ENCODE data around the gene SUPT5H. TPM values are rescaled to one million over a fixed set of nuclear protein-coding genes. Genes with fewer than 3 reads are reported as not detected.
A peak's percentile ranks its signal among the peaks of the same experiment; 100 is the strongest.

Gene SUPT5H
- total and polyA plus RNA-seq, 3 donors from 2014 or later: 359 to 366 (median 363) TPM

- H3K27me3 ChIP-seq: no peaks in the 10 kb centered on the region
- 1% methylated on average over 11 to 12 of the region's 12 CpGs for WGBS, 2 donors
- peak overlapping the region; percentile 81 to 98 for H3K4me3 ChIP-seq
- peak overlapping the region; percentile 44 to 83 for H3K27ac ChIP-seq
- intact Hi-C loops (cut with DNase I; ENCODE audit: low total_unique reads): no loop called here
- peaks cover 7% of the 10 kb centered on the region for H3K4me1 ChIP-seq
- H3K9me3 ChIP-seq: no peaks in the 10 kb centered on the region
- no peak for TF ChIP-seq POLR2A (IDR thresholded peaks at IDR 0.05)
- TF ChIP-seq CTCF (IDR thresholded peaks at IDR 0.05): no peak
- no peak for DNase-seq
- H3K36me3 ChIP-seq (ENCODE audit: low read depth, missing control alignments): no peaks in the 10 kb centered on the region
Observed at GRCh38 chr19:39481229-39481545, 35.8 kb downstream of the SUPT5H start.

GRCh38 chr19:39481676-39482075 lies 36.3 kb downstream of the SUPT5H start:
- Histone ChIP-seq H3K27me3 (no peaks in the 10 kb centered on the region), H3K36me3 (ENCODE audit: low read depth, missing control alignments) (no peaks in the 10 kb centered on the region), H3K4me1 (peaks cover 7% of the 10 kb centered on the region), H3K9me3 (no peaks in the 10 kb centered on the region), H3K4me3 (peak overlapping the region; percentile 81 to 98), H3K27ac (no peak overlapping the region)
- 44 to 49% methylated on average over 7 to 11 of the region's 11 CpGs for WGBS, 2 donors
- TF ChIP-seq POLR2A (IDR thresholded peaks at IDR 0.05) (no peak), CTCF (IDR thresholded peaks at IDR 0.05) (no peak)
- intact Hi-C loops (cut with DNase I; ENCODE audit: low total_unique reads): no loop called here
- no peak for DNase-seq

- Histone ChIP-seq H3K4me1 (peaks cover 7% of the 10 kb centered on the region), H3K27ac (no peak overlapping the region), H3K4me3 (no peak overlapping the region), H3K9me3 (no peaks in the 10 kb centered on the region), H3K36me3 (ENCODE audit: low read depth, missing control alignments) (no peaks in the 10 kb centered on the region), H3K27me3 (no peaks in the 10 kb centered on the region)
- TF ChIP-seq POLR2A (IDR thresholded peaks at IDR 0.05) (no peak), CTCF (IDR thresholded peaks at IDR 0.05) (no peak)
- intact Hi-C loops (cut with DNase I; ENCODE audit: low total_unique reads): no loop called here
- WGBS, 2 donors: 63 to 71% methylated on average over 5 to 6 of the region's 6 CpGs
- no peak for DNase-seq
Observed at GRCh38 chr19:39483141-39483540, 37.8 kb downstream of the SUPT5H start.

- 80% methylated on average over 7 to 10 of the region's 10 CpGs for WGBS, 2 donors
- no peak overlapping the region for H3K27ac ChIP-seq
- H3K9me3 ChIP-seq: no peaks in the 10 kb centered on the region
- no peak for TF ChIP-seq CTCF (IDR thresholded peaks at IDR 0.05)
- intact Hi-C loops (cut with DNase I; ENCODE audit: low total_unique reads): no loop called here
- H3K27me3 ChIP-seq: no peaks in the 10 kb centered on the region
- DNase-seq: no peak
- no peak overlapping the region for H3K4me3 ChIP-seq
- H3K36me3 ChIP-seq (ENCODE audit: low read depth, missing control alignments): no peaks in the 10 kb centered on the region
- H3K4me1 ChIP-seq: no peaks in the 10 kb centered on the region
Observed at GRCh38 chr19:39489756-39490155, 44.4 kb downstream of the SUPT5H start.

GRCh38 chr19:39492225-39492624 lies 46.8 kb downstream of the SUPT5H start:
- Histone ChIP-seq H3K36me3 (ENCODE audit: low read depth, missing control alignments) (no peaks in the 10 kb centered on the region), H3K27me3 (no peaks in the 10 kb centered on the region), H3K9me3 (no peaks in the 10 kb centered on the region), H3K4me3 (no peak overlapping the region), H3K4me1 (no peaks in the 10 kb centered on the region), H3K27ac (no peak overlapping the region)
- DNase-seq: no peak
- TF ChIP-seq POLR2A (IDR thresholded peaks at IDR 0.05) (no peak), CTCF (IDR thresholded peaks at IDR 0.05) (no peak)
- intact Hi-C loops (cut with DNase I; ENCODE audit: low total_unique reads): no loop called here
- 90 to 97% methylated on average over 6 of the region's 6 CpGs for WGBS, 2 donors
